GM12878 (cell line): ENCODE data around the gene HAO1.

Source experiments
- BCL3 ChIP-seq: IDR thresholded peaks from 2 replicates; pipeline ENCODE4 v1.6.1; 2011; ENCODE audit warnings: borderline replicate concordance, low read depth, mild to moderate bottlenecking, moderate library complexity, low read length; ENCODE audit not compliant: insufficient read depth, poor library complexity, severe bottlenecking
- BMI1 ChIP-seq: fragments of 450-650 bp; IDR thresholded peaks from 2 replicates; pipeline ENCODE4 v1.6.1; 2016; ENCODE audit warnings: mild to moderate bottlenecking, moderate library complexity, borderline replicate concordance
- BRCA1 ChIP-seq: IDR thresholded peaks from 2 replicates; pipeline ENCODE4 v1.6.1; 2011; ENCODE audit warnings: low read depth, low read length, improper control_type of control experiment
- CHD2 ChIP-seq: IDR thresholded peaks from 2 replicates; pipeline ENCODE4 v1.6.1; 2011; ENCODE audit warnings: low read depth, low read length, improper control_type of control experiment, borderline replicate concordance
- CTCF ChIP-seq, 3 experiments: IDR thresholded peaks in 2 of 3; conservative IDR thresholded peaks in 1 of 3; 2 replicates each; pipeline ENCODE4 v1.5.1; 2011; ENCODE audit warnings: low read depth in 3 of 3, low read length in 3 of 3, mild to moderate bottlenecking in 3 of 3, control low read depth in 2 of 3, moderate library complexity in 2 of 3, inconsistent platforms in 1 of 3, mixed read lengths in 1 of 3; ENCODE audit not compliant: control insufficient read depth in 2 of 3, insufficient read depth in 1 of 3; ENCODE audit errors: extremely low read depth in 1 of 3
- EZH2 ChIP-seq: IDR thresholded peaks from 2 replicates; pipeline ENCODE4 v1.6.1; 2012; ENCODE audit warnings: low read depth, mild to moderate bottlenecking, control low read depth, inconsistent platforms, low read length, borderline replicate concordance; ENCODE audit not compliant: control insufficient read depth
- HDAC2 ChIP-seq: fragments of 200-600 bp; sonication (generic); IDR thresholded peaks from 2 replicates; pipeline ENCODE4 v1.6.1; 2017
- IKZF1 ChIP-seq: fragments of 450-650 bp; conservative IDR thresholded peaks from 2 replicates; pipeline ENCODE4 v1.6.1; 2017; ENCODE audit warnings: antibody characterized with exemption, mild to moderate bottlenecking
- KDM1A ChIP-seq: fragments of 200-600 bp; sonication (generic); IDR thresholded peaks from 2 replicates; pipeline ENCODE4 v1.6.1; 2016; ENCODE audit warnings: borderline replicate concordance
- MYC ChIP-seq: IDR thresholded peaks from 2 replicates; pipeline ENCODE4 v1.6.1; 2011; ENCODE audit warnings: mild to moderate bottlenecking, low read length, moderate library complexity, inconsistent platforms; ENCODE audit not compliant: insufficient read depth, insufficient replicate concordance, insufficient read length, severe bottlenecking
- POLR2AphosphoS5 ChIP-seq: IDR thresholded peaks from 2 replicates; pipeline ENCODE4 v1.6.1; 2011; ENCODE audit warnings: mild to moderate bottlenecking, low read length, inconsistent platforms
- TARDBP ChIP-seq: IDR thresholded peaks from 2 replicates; pipeline ENCODE4 v1.6.1; 2016; ENCODE audit warnings: borderline replicate concordance
- TF ChIP-seq, protein P1 (sequence below): fragments of 450-650 bp; conservative IDR thresholded peaks from 2 replicates; pipeline ENCODE4 v1.6.1; 2017; ENCODE audit warnings: mild to moderate bottlenecking, moderate library complexity
- TF ChIP-seq, protein P2 (sequence below): IDR thresholded peaks from 2 replicates; pipeline ENCODE4 v1.6.1; 2012; ENCODE audit warnings: low read depth, low read length, improper control_type of control experiment

DNA sequence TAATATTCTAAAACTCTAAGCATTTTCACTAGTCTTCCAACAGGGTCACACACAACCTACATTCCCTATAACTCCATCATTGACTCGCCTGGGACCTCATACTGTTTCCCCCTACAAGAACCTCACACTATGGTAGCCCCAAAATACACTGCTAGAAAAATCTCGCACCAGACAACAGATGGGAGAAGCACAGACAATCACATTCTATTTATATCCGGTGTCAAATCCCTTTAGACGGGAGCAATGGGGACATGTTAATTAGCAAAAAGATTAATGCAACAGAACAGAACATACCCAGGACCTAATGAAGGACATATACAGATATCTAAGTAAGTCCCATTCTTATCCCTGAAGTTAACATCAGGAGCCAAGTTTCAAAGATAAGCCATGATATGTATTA lies 45.7 kb upstream of the HAO1 start:
- TF ChIP-seq, protein P1, sequence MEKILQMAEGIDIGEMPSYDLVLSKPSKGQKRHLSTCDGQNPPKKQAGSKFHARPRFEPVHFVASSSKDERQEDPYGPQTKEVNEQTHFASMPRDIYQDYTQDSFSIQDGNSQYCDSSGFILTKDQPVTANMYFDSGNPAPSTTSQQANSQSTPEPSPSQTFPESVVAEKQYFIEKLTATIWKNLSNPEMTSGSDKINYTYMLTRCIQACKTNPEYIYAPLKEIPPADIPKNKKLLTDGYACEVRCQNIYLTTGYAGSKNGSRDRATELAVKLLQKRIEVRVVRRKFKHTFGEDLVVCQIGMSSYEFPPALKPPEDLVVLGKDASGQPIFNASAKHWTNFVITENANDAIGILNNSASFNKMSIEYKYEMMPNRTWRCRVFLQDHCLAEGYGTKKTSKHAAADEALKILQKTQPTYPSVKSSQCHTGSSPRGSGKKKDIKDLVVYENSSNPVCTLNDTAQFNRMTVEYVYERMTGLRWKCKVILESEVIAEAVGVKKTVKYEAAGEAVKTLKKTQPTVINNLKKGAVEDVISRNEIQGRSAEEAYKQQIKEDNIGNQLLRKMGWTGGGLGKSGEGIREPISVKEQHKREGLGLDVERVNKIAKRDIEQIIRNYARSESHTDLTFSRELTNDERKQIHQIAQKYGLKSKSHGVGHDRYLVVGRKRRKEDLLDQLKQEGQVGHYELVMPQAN = no peak
- TF ChIP-seq IKZF1 = no peak
- no peak for TF ChIP-seq POLR2AphosphoS5
- TF ChIP-seq MYC = no peak
- TF ChIP-seq KDM1A = no peak
- no peak for TF ChIP-seq CTCF (IDR thresholded peaks at IDR 0.05 in 2 of 3, conservative IDR thresholded peaks at IDR 0.05 in 1 of 3; ENCODE audit: control insufficient read depth in 2 of 3, extremely low read depth in 1 of 3, insufficient read depth in 1 of 3, low read depth in 3 of 3, low read length in 3 of 3)
- no peak for TF ChIP-seq CHD2
- no peak for TF ChIP-seq BRCA1
- TF ChIP-seq BMI1 = no peak
- TF ChIP-seq, protein P2, sequence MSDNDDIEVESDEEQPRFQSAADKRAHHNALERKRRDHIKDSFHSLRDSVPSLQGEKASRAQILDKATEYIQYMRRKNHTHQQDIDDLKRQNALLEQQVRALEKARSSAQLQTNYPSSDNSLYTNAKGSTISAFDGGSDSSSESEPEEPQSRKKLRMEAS = no peak
- no peak for TF ChIP-seq HDAC2
- no peak for TF ChIP-seq EZH2
- no peak for TF ChIP-seq TARDBP
- TF ChIP-seq BCL3 = no peak
